Ovary (tissue), 3 donors: ENCODE measurements around the gene TICAM2.

Experiments
- EP300 ChIP-seq: sonication (generic); formaldehyde crosslinking; IDR thresholded peaks from one replicate; pipeline ENCODE4 v1.6.1; 2017; ENCODE audit warnings: antibody characterized with exemption
- POLR2A ChIP-seq: fragments of 450-650 bp; IDR thresholded peaks from one replicate; pipeline ENCODE4 v1.6.1; 2017; ENCODE audit warnings: antibody characterized with exemption, mild to moderate bottlenecking, moderate library complexity
- TF ChIP-seq, protein P1 (sequence below), 3 donors: fragments of 450-650 bp in 2 of 3; fragments of 200-600 bp in 1 of 3; IDR thresholded peaks; one replicate each; pipeline versions ENCODE4 v1.5.1 to v1.8.0; 2016 to 2022; ENCODE audit warnings: antibody characterized with exemption in 3 of 3, mild to moderate bottlenecking in 1 of 3
- donor health status: DM: no; HTN: no; CAD: no.

DNA sequence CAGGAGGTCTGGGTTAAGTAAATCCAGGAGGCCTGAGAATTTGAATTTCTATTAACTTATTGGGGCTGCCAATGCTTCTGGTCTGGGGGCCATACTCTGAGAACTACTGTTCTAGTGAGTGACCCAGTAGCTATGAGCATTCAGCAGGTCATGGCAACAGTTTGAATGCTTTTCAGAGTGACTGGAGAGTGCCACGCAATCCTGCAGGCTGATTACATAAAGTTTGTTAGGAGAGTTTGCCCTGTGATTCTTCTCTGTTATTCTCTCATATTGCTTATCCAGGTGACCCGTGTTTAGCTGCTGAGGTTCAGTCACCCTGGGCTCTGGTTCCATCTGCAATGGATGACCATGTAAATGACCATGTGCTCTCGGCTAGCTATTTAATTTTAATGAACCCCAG lies 45.8 kb upstream of the TICAM2 start:
- TF ChIP-seq, protein P1, sequence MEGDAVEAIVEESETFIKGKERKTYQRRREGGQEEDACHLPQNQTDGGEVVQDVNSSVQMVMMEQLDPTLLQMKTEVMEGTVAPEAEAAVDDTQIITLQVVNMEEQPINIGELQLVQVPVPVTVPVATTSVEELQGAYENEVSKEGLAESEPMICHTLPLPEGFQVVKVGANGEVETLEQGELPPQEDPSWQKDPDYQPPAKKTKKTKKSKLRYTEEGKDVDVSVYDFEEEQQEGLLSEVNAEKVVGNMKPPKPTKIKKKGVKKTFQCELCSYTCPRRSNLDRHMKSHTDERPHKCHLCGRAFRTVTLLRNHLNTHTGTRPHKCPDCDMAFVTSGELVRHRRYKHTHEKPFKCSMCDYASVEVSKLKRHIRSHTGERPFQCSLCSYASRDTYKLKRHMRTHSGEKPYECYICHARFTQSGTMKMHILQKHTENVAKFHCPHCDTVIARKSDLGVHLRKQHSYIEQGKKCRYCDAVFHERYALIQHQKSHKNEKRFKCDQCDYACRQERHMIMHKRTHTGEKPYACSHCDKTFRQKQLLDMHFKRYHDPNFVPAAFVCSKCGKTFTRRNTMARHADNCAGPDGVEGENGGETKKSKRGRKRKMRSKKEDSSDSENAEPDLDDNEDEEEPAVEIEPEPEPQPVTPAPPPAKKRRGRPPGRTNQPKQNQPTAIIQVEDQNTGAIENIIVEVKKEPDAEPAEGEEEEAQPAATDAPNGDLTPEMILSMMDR (IDR thresholded peaks at IDR 0.05), result no peak
- TF ChIP-seq EP300 (no peak), POLR2A (no peak)
